HEK293 (cell line): ENCODE measurements around the gene FAM174B.

Source experiments
- SP7 ChIP-seq: fragments of 450-650 bp; formaldehyde crosslinking; IDR thresholded peaks from 2 replicates; pipeline ENCODE4 v1.5.1; 2016; ENCODE audit warnings: missing biosample characterization, missing genetic modification characterization
- ZNF76 ChIP-seq: fragments of 450-650 bp; formaldehyde crosslinking; IDR thresholded peaks from 2 replicates; pipeline ENCODE4; 2016; ENCODE audit warnings: low read depth, missing biosample characterization, missing genetic modification characterization, borderline replicate concordance

DNA sequence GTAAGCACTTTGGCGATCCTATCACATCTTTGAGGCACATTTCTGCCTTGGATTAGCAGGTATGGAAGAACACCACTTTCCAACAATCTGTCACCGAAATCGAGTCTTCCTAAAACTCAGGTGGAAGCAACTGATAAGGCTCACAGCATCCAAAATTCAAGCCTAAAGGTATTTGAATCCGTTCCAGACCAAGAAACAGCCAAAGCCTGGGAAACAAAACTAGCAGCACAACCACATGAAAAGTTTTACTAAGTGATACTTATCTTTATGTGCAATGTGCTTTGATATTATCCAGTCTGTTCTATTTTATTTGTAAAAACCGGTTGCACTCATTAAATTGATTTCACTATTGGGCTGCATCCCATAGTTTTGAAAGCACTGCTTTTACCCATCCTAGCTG is 40.5 kb upstream of the FAM174B start:
- TF ChIP-seq ZNF76 (tag by site-specific recombination) (no peak), SP7 (no peak)
